Erythroblast (primary cell): Measurements from ENCODE around the gene PSMB1.
"Not testable (repeated sequence)": the region's sequence is repeated elsewhere in the genome, so short reads cannot be mapped to it uniquely, and the experiment has no call there.

Experiments
- DNase-seq, 2 experiments: peaks; one replicate each; lab custom pipeline; 2025; lab: John Stamatoyannopoulos, UW
- GATA1 ChIP-seq: IDR thresholded peaks from 2 replicates; pipeline ENCODE4 v1.6.1; 2011; ENCODE audit warnings: low read depth, mild to moderate bottlenecking, control low read depth, low read length, moderate library complexity
- POLR2A ChIP-seq: IDR thresholded peaks from 2 replicates; pipeline ENCODE4 v1.6.1; 2011; ENCODE audit warnings: mild to moderate bottlenecking, low read length

The PSMB1 gene

GRCh38 chr6:170503414-170503761 is 49.7 kb downstream of the PSMB1 start:
- TF ChIP-seq GATA1 = no peak
- TF ChIP-seq POLR2A = no peak
- no peak for DNase-seq

- not testable (repeated sequence) for DNase-seq
Observed at GRCh38 chr6:170502733-170503413, 50.2 kb downstream of the PSMB1 start.

GRCh38 chr6:170502268-170502667 is 50.8 kb downstream of the PSMB1 start:
- not testable (repeated sequence) for DNase-seq

- DNase-seq = no peak
- TF ChIP-seq POLR2A (no peak), GATA1 (no peak)
Observed at GRCh38 chr6:170500955-170501590, 52.0 kb downstream of the PSMB1 start.

GRCh38 chr6:170497841-170498301 is 55.2 kb downstream of the PSMB1 start:
- no peak for TF ChIP-seq GATA1
- TF ChIP-seq POLR2A = no peak

GRCh38 chr6:170493354-170493753 is 59.8 kb downstream of the PSMB1 start:
- no peak for DNase-seq
- TF ChIP-seq POLR2A (no peak), GATA1 (no peak)

More at GRCh38 chr6:170497841-170498301, 55.2 kb downstream of the PSMB1 start:
- no peak for DNase-seq

GRCh38 chr6:170490259-170490658 is 62.8 kb downstream of the PSMB1 start:
- TF ChIP-seq POLR2A (no peak), GATA1 (no peak)
- DNase-seq = no peak

- DNase-seq = no peak
- TF ChIP-seq POLR2A (no peak), GATA1 (no peak)
Observed at GRCh38 chr6:170489836-170490235, 63.3 kb downstream of the PSMB1 start.

- DNase-seq = no peak
- no peak for TF ChIP-seq GATA1
- TF ChIP-seq POLR2A = no peak
Observed at GRCh38 chr6:170487707-170488329, 65.3 kb downstream of the PSMB1 start.

GRCh38 chr6:170485159-170485558 is 67.9 kb downstream of the PSMB1 start:
- DNase-seq = no peak
- no peak for TF ChIP-seq GATA1
- no peak for TF ChIP-seq POLR2A
